H9 (cell line): Measurements from ENCODE around the gene AGBL3. TPM values are rescaled to one million over a fixed set of nuclear protein-coding genes. Genes with fewer than 3 reads are reported as not detected.

ENCODE experiments used
- DNase-seq: peaks from one replicate; pipeline ENCODE4 v3.0.0-alpha.2; 2017
- H2AFZ ChIP-seq: one replicate; pipeline ENCODE4 v1.6.1; 2013; ENCODE audit warnings: mild to moderate bottlenecking, low read length, control low read depth, moderate library complexity
- H2AK5ac ChIP-seq: 2 replicates; pipeline ENCODE4 v1.6.1; 2013; ENCODE audit warnings: low read length, control low read depth, mixed read lengths; ENCODE audit not compliant: insufficient read length
- H2BK120ac ChIP-seq: one replicate; pipeline ENCODE4 v1.6.1; 2013; ENCODE audit warnings: low read depth, mild to moderate bottlenecking, low read length, control low read depth, inconsistent platforms; ENCODE audit not compliant: poor library complexity, severe bottlenecking
- H2BK12ac ChIP-seq: 2 replicates; pipeline ENCODE4 v1.6.1; 2013; ENCODE audit warnings: low read length, control low read depth, mixed read lengths, low read depth; ENCODE audit not compliant: insufficient read length
- H2BK15ac ChIP-seq: 2 replicates; pipeline ENCODE4 v1.6.1; 2013; ENCODE audit warnings: low read depth, low read length, control low read depth
- H2BK20ac ChIP-seq: one replicate; pipeline ENCODE4 v1.6.1; 2013; ENCODE audit warnings: low read depth, mild to moderate bottlenecking, low read length, control low read depth, inconsistent platforms; ENCODE audit not compliant: poor library complexity, severe bottlenecking
- H2BK5ac ChIP-seq: 2 replicates; pipeline ENCODE4 v1.6.1; 2013; ENCODE audit warnings: low read length, control low read depth, mixed read lengths; ENCODE audit not compliant: insufficient read length
- H3K14ac ChIP-seq: 2 replicates; pipeline ENCODE4 v1.6.1; 2013; ENCODE audit warnings: low read length, control low read depth; ENCODE audit not compliant: insufficient read depth
- H3K18ac ChIP-seq: 2 replicates; pipeline ENCODE4 v1.6.1; 2013; ENCODE audit warnings: low read depth, mild to moderate bottlenecking, mixed read lengths, low read length, control low read depth; ENCODE audit not compliant: insufficient read length
- H3K23ac ChIP-seq: 2 replicates; pipeline ENCODE4 v1.6.1; 2013; ENCODE audit warnings: low read length, control low read depth, mixed read lengths, low read depth; ENCODE audit not compliant: insufficient read length
- H3K23me2 ChIP-seq: 2 replicates; pipeline ENCODE4 v1.6.1; 2013; ENCODE audit warnings: low read depth, mild to moderate bottlenecking, mixed read lengths, low read length, control low read depth; ENCODE audit not compliant: insufficient read length, poor library complexity, severe bottlenecking
- H3K27ac ChIP-seq: 2 replicates; pipeline ENCODE4 v1.5.1; 2013; ENCODE audit warnings: low read length, control low read depth, mixed read lengths, low read depth; ENCODE audit not compliant: insufficient read length
- H3K27me3 ChIP-seq: 2 replicates; pipeline ENCODE4 v1.6.1; 2013; ENCODE audit warnings: low read length, control low read depth, inconsistent platforms; ENCODE audit not compliant: insufficient read depth
- H3K4ac ChIP-seq: 2 replicates; pipeline ENCODE4 v1.6.1; 2013; ENCODE audit warnings: low read depth, mild to moderate bottlenecking, control low read depth, inconsistent platforms, low read length, moderate library complexity
- H3K4me1 ChIP-seq: 2 replicates; pipeline ENCODE4 v1.6.1; 2013; ENCODE audit warnings: low read length, control low read depth, inconsistent platforms; ENCODE audit not compliant: insufficient read depth
- H3K4me2 ChIP-seq: 2 replicates; pipeline ENCODE4 v1.6.1; 2013; ENCODE audit warnings: low read length, control low read depth, mixed read lengths; ENCODE audit not compliant: insufficient read length, insufficient read depth
- H3K56ac ChIP-seq: 2 replicates; pipeline ENCODE4 v1.6.1; 2013; ENCODE audit warnings: low read depth, mild to moderate bottlenecking, mixed read lengths, low read length, control low read depth; ENCODE audit not compliant: insufficient read length
- H3K79me1 ChIP-seq: 2 replicates; pipeline ENCODE4 v1.6.1; 2013; ENCODE audit warnings: low read depth, mild to moderate bottlenecking, moderate library complexity, low read length, control low read depth, inconsistent platforms; ENCODE audit not compliant: insufficient read depth, poor library complexity, severe bottlenecking
- H3K79me2 ChIP-seq: 2 replicates; pipeline ENCODE4 v1.6.1; 2013; ENCODE audit warnings: low read length, control low read depth, inconsistent platforms; ENCODE audit not compliant: insufficient read depth
- H3K9ac ChIP-seq: 2 replicates; pipeline ENCODE4 v1.6.1; 2013; ENCODE audit warnings: low read length, control low read depth, mixed read lengths; ENCODE audit not compliant: insufficient read length; ENCODE audit errors: extremely low read depth
- H3K9me3 ChIP-seq: one replicate; pipeline ENCODE4 v1.6.1; 2013; ENCODE audit warnings: low read depth, low read length, inconsistent platforms; ENCODE audit not compliant: control insufficient read depth
- H3T11ph ChIP-seq: one replicate; pipeline ENCODE4 v1.6.1; 2013; ENCODE audit warnings: mild to moderate bottlenecking, low read length, control low read depth, inconsistent platforms
- H4K20me1 ChIP-seq: one replicate; pipeline ENCODE4 v1.6.1; 2013; ENCODE audit not compliant: control insufficient read depth, insufficient read length, insufficient read depth
- H4K5ac ChIP-seq: 2 replicates; pipeline ENCODE4 v1.6.1; 2013; ENCODE audit warnings: low read depth, mild to moderate bottlenecking, mixed read lengths, low read length, control low read depth; ENCODE audit not compliant: insufficient read length
- H4K8ac ChIP-seq: replicated peaks from 2 replicates; pipeline ENCODE4 v1.6.1; 2013; ENCODE audit warnings: low read length, control low read depth, mixed read lengths, low read depth; ENCODE audit not compliant: insufficient read length
- H4K91ac ChIP-seq: 2 replicates; pipeline ENCODE4 v1.6.1; 2013; ENCODE audit warnings: low read depth, mild to moderate bottlenecking, moderate library complexity, mixed read lengths, low read length, control low read depth; ENCODE audit not compliant: insufficient read length
- H3K27ac Mint-ChIP-seq, 3 experiments: 2 replicates in 2 of 3; 3 replicates in 1 of 3; pipeline ENCODE4 v1.8.0; 2020 to 2021; ENCODE audit warnings: mixed read lengths in 3 of 3, mild to moderate bottlenecking in 1 of 3, moderate library complexity in 1 of 3
- H3K27me3 Mint-ChIP-seq: 2 replicates; pipeline ENCODE4 v1.8.0; 2021; ENCODE audit warnings: low read depth, mild to moderate bottlenecking, moderate library complexity, mixed read lengths
- H3K36me3 Mint-ChIP-seq, 3 experiments: 2 replicates in 2 of 3; 3 replicates in 1 of 3; pipeline ENCODE4 v1.8.0; 2020 to 2021; ENCODE audit warnings: low read depth in 3 of 3, mixed read lengths in 3 of 3; ENCODE audit not compliant: insufficient read depth in 1 of 3
- H3K4me1 Mint-ChIP-seq, 2 experiments: 2 replicates each; pipeline ENCODE4 v1.8.0; 2020; ENCODE audit warnings: mixed read lengths in 2 of 2
- H3K4me3 Mint-ChIP-seq, 2 experiments: 2 replicates in 1 of 2; 3 replicates in 1 of 2; pipeline ENCODE4 v1.8.0; 2020 to 2021; ENCODE audit warnings: mild to moderate bottlenecking in 2 of 2, mixed read lengths in 2 of 2, moderate library complexity in 1 of 2
- H3K9me3 Mint-ChIP-seq, 2 experiments: 2 replicates in 1 of 2; 3 replicates in 1 of 2; pipeline ENCODE4 v1.8.0; 2020; ENCODE audit warnings: mild to moderate bottlenecking in 2 of 2, mixed read lengths in 2 of 2, moderate library complexity in 1 of 2
- WGBS: extraction: QIAGEN DNeasy Blood & Tissue Kit; methylation state at CpG from one replicate; pipeline ENCODE4 v1.1.7; 2013; ENCODE audit warnings: missing lambda C conversion rate, low lambda C conversion rate, mixed read lengths; ENCODE audit not compliant: insufficient read length; ENCODE audit errors: extremely low coverage; 5-methylcytosine and 5-hydroxymethylcytosine counted together
- total RNA-seq: library from RNA; stranded (reverse); gene quantifications from 2 replicates; pipeline ENCODE4 v1.2.1, GENCODE V29; 2021
- TF ChIP-seq, protein P1 (sequence below): fragments of 200-600 bp; sonication (generic); conservative IDR thresholded peaks from 3 replicates; pipeline ENCODE4 v1.8.0; 2021; ENCODE audit warnings: antibody characterized with exemption, mild to moderate bottlenecking

The AGBL3 gene
- total RNA-seq, 1 experiment from 2014 or later: 2.4 TPM

DNA sequence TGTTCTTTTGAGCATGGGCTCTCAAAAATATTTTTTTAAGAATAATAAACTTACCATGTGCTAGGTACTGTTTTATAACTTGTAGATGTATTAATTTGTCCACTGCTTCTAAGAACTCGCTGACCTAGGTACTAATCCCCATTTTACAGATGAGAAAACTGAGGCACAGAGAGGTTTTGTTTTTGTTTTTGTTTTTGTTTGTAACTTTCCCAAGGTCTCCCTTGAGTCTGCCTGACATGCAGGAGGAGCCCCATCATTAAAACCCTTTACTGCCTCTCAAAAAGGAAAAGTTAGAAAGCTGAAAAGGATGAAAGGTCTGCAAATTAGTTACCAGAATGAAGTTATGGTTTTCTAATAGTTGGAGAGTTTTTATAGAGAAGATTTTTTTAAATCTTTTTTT is 38.5 kb upstream of the AGBL3 start:
- no peak for DNase-seq
- Histone ChIP-seq H3K27ac (no peak overlapping the region), H3K14ac (no peak overlapping the region), H3K27me3 (no peaks in the 10 kb centered on the region), H3K9ac (no peak overlapping the region), H3K4me1 (no peaks in the 10 kb centered on the region), H4K8ac (no peak overlapping the region), H3K18ac (no peak overlapping the region), H3K23me2 (no peaks in the 10 kb centered on the region), H2AK5ac (no peak overlapping the region), H3K23ac (no peak overlapping the region), H2BK20ac (no peak overlapping the region), H4K20me1 (no peaks in the 10 kb centered on the region), H4K91ac (no peak overlapping the region), H3K56ac (no peak overlapping the region), H2BK120ac (no peak overlapping the region), H2AFZ (no peak overlapping the region), H3K4ac (no peak overlapping the region), H3K4me2 (no peak overlapping the region), H3K79me2 (no peaks in the 10 kb centered on the region), H3K9me3 (no peaks in the 10 kb centered on the region), H2BK12ac (no peak overlapping the region), H4K5ac (no peak overlapping the region), H2BK15ac (no peak overlapping the region), H2BK5ac (no peak overlapping the region), H3T11ph (no peak overlapping the region), H3K79me1 (no peaks in the 10 kb centered on the region)
- Mint-ChIP-seq H3K27me3 (no peaks in the 10 kb centered on the region), H3K27ac (no peak overlapping the region), H3K36me3 (peaks cover 26 to 65% (median 52%) of the 10 kb centered on the region in 3 experiments; a peak in 6 of 7 replicates), H3K4me1 (peaks cover 0 to 2% of the 10 kb centered on the region in 2 experiments; a peak in 1 of 4 replicates), H3K9me3 (no peaks in the 10 kb centered on the region), H3K4me3 (no peak overlapping the region)
- WGBS: no CpG with 5 or more reads among the region's 1 CpG
- TF ChIP-seq, protein P1, sequence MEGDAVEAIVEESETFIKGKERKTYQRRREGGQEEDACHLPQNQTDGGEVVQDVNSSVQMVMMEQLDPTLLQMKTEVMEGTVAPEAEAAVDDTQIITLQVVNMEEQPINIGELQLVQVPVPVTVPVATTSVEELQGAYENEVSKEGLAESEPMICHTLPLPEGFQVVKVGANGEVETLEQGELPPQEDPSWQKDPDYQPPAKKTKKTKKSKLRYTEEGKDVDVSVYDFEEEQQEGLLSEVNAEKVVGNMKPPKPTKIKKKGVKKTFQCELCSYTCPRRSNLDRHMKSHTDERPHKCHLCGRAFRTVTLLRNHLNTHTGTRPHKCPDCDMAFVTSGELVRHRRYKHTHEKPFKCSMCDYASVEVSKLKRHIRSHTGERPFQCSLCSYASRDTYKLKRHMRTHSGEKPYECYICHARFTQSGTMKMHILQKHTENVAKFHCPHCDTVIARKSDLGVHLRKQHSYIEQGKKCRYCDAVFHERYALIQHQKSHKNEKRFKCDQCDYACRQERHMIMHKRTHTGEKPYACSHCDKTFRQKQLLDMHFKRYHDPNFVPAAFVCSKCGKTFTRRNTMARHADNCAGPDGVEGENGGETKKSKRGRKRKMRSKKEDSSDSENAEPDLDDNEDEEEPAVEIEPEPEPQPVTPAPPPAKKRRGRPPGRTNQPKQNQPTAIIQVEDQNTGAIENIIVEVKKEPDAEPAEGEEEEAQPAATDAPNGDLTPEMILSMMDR: no peak
